Measurements from ENCODE around the gene CCL18.
"Not testable (repeated sequence)": the region's sequence is repeated elsewhere in the genome, so short reads cannot be mapped to it uniquely, and the experiment has no call there.

Gene CCL18

DNA sequence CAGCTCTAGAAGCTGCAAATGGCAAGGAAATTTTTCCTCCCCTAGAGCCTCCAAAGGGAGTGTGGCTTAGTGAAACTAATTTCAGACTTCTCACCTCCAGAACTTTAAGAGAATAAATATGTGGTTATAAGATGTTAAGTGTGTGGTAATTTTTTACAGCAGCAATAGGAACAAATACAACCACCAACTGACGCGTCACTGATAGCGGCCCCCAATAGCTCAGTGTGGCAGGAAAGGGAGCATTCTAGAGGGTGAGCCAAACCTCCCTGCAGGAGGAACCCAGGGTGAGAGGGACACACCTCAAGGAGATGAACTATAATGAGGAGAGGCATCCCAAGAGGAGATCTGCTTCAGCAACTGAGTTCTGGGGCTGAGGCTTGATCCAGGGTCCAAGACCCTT, 43.6 kb downstream of the CCL18 start:
- Histone ChIP-seq H3K9me2 (replicated peaks; ENCODE audit: insufficient read depth, low read length) (no peaks in the 10 kb centered on the region), H4K20me1 (ENCODE audit: low read depth, low read length) (no peaks in the 10 kb centered on the region), H3K27me3 (ENCODE audit: low read length) (no peaks in the 10 kb centered on the region), H2AFZ (ENCODE audit: low read depth, low read length, severe bottlenecking) (no peak overlapping the region), H3K4me3 (ENCODE audit: insufficient read depth, low read length, poor library complexity, severe bottlenecking) (no peak overlapping the region), H3K9ac (ENCODE audit: low read length) (no peak overlapping the region), H3K36me3 (ENCODE audit: low read length) (no peaks in the 10 kb centered on the region), H3K27ac (ENCODE audit: low read depth, low read length) (no peak overlapping the region), H3F3A (ENCODE audit: insufficient read depth) (0 out of 2 replicates have a peak, but pooled peaks cover 3% of the 10 kb centered on the region), H3K9me3 (ENCODE audit: insufficient read depth, low read length) (no peaks in the 10 kb centered on the region), H3K79me2 (ENCODE audit: insufficient read depth, low read length) (no peaks in the 10 kb centered on the region), H3K4me2 (ENCODE audit: low read depth, low read length, poor library complexity, severe bottlenecking) (no peak overlapping the region)
- TF ChIP-seq, protein P1, sequence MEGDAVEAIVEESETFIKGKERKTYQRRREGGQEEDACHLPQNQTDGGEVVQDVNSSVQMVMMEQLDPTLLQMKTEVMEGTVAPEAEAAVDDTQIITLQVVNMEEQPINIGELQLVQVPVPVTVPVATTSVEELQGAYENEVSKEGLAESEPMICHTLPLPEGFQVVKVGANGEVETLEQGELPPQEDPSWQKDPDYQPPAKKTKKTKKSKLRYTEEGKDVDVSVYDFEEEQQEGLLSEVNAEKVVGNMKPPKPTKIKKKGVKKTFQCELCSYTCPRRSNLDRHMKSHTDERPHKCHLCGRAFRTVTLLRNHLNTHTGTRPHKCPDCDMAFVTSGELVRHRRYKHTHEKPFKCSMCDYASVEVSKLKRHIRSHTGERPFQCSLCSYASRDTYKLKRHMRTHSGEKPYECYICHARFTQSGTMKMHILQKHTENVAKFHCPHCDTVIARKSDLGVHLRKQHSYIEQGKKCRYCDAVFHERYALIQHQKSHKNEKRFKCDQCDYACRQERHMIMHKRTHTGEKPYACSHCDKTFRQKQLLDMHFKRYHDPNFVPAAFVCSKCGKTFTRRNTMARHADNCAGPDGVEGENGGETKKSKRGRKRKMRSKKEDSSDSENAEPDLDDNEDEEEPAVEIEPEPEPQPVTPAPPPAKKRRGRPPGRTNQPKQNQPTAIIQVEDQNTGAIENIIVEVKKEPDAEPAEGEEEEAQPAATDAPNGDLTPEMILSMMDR (IDR thresholded peaks at IDR 0.05; ENCODE audit: insufficient read depth, low read length, poor library complexity, severe bottlenecking), result no peak
- no peak for TF ChIP-seq EZH2phosphoT487 (conservative IDR thresholded peaks at IDR 0.05; ENCODE audit: low read length)

GRCh38 chr17:36108265-36108664, 44.2 kb downstream of the CCL18 start:
- H3K9ac ChIP-seq (ENCODE audit: low read length); H3K4me2 ChIP-seq (ENCODE audit: low read depth, low read length, poor library complexity, severe bottlenecking); H3K9me2 ChIP-seq (replicated peaks; ENCODE audit: insufficient read depth, low read length); H3K9me3 ChIP-seq (ENCODE audit: insufficient read depth, low read length); H2AFZ ChIP-seq (ENCODE audit: low read depth, low read length, severe bottlenecking); H3K79me2 ChIP-seq (ENCODE audit: insufficient read depth, low read length); H3K4me3 ChIP-seq (ENCODE audit: insufficient read depth, low read length, poor library complexity, severe bottlenecking); H3K27me3 ChIP-seq (ENCODE audit: low read length); H3K36me3 ChIP-seq (ENCODE audit: low read length); H3K27ac ChIP-seq (ENCODE audit: low read depth, low read length); H4K20me1 ChIP-seq (ENCODE audit: low read depth, low read length); H3F3A ChIP-seq (ENCODE audit: insufficient read depth): not testable (repeated sequence)

- no peaks in the 10 kb centered on the region for H3F3A ChIP-seq (ENCODE audit: insufficient read depth)
- no peak overlapping the region for H3K27ac ChIP-seq (ENCODE audit: low read depth, low read length)
- no peak overlapping the region for H2AFZ ChIP-seq (ENCODE audit: low read depth, low read length, severe bottlenecking)
- H4K20me1 ChIP-seq (ENCODE audit: low read depth, low read length), result no peaks in the 10 kb centered on the region
- no peaks in the 10 kb centered on the region for H3K79me2 ChIP-seq (ENCODE audit: insufficient read depth, low read length)
- H3K4me3 ChIP-seq (ENCODE audit: insufficient read depth, low read length, poor library complexity, severe bottlenecking), result no peak overlapping the region
- no peaks in the 10 kb centered on the region for H3K36me3 ChIP-seq (ENCODE audit: low read length)
- TF ChIP-seq, protein P1 (IDR thresholded peaks at IDR 0.05; ENCODE audit: insufficient read depth, low read length, poor library complexity, severe bottlenecking), result no peak
- no peak for TF ChIP-seq EZH2phosphoT487 (conservative IDR thresholded peaks at IDR 0.05; ENCODE audit: low read length)
- H3K9ac ChIP-seq (ENCODE audit: low read length), result no peak overlapping the region
- H3K9me2 ChIP-seq (replicated peaks; ENCODE audit: insufficient read depth, low read length), result no peaks in the 10 kb centered on the region
- no peak overlapping the region for H3K4me2 ChIP-seq (ENCODE audit: low read depth, low read length, poor library complexity, severe bottlenecking)
- H3K9me3 ChIP-seq (ENCODE audit: insufficient read depth, low read length), result no peaks in the 10 kb centered on the region
- no peaks in the 10 kb centered on the region for H3K27me3 ChIP-seq (ENCODE audit: low read length)
These were observed 47.0 kb downstream of the CCL18 start for GRCh38 chr17:36111068-36111490.

GRCh38 chr17:36112572-36112971, 48.5 kb downstream of the CCL18 start:
- no peak for TF ChIP-seq EZH2phosphoT487 (conservative IDR thresholded peaks at IDR 0.05; ENCODE audit: low read length)
- TF ChIP-seq, protein P1 (IDR thresholded peaks at IDR 0.05; ENCODE audit: insufficient read depth, low read length, poor library complexity, severe bottlenecking), result no peak
- Histone ChIP-seq H3F3A (ENCODE audit: insufficient read depth) (no peaks in the 10 kb centered on the region), H4K20me1 (ENCODE audit: low read depth, low read length) (no peaks in the 10 kb centered on the region), H3K9ac (ENCODE audit: low read length) (no peak overlapping the region), H3K4me3 (ENCODE audit: insufficient read depth, low read length, poor library complexity, severe bottlenecking) (no peak overlapping the region), H2AFZ (ENCODE audit: low read depth, low read length, severe bottlenecking) (no peak overlapping the region), H3K4me2 (ENCODE audit: low read depth, low read length, poor library complexity, severe bottlenecking) (no peak overlapping the region), H3K79me2 (ENCODE audit: insufficient read depth, low read length) (no peaks in the 10 kb centered on the region), H3K27me3 (ENCODE audit: low read length) (no peaks in the 10 kb centered on the region), H3K36me3 (ENCODE audit: low read length) (no peaks in the 10 kb centered on the region), H3K9me2 (replicated peaks; ENCODE audit: insufficient read depth, low read length) (no peaks in the 10 kb centered on the region), H3K27ac (ENCODE audit: low read depth, low read length) (no peak overlapping the region), H3K9me3 (ENCODE audit: insufficient read depth, low read length) (no peaks in the 10 kb centered on the region)

DNA sequence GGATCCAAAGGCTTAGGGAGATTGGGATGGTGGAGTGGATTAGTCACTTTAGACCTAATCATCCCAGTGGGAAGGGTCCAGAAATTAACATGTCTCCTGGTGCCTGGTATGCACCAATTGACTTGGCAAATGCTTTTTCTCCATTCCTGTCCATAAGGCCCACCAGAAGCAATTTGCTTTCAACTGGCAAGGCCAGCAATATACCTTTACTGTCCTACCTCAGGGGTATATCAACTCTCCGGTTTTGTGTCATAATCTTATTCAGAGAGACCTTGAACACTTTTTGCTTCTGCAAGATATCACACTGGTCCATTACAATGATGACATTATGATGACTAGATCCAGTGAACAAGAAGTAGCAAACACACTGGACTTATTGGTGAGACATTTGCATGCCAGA, 49.1 kb downstream of the CCL18 start:
- not testable (repeated sequence) for H3K9me2 ChIP-seq (replicated peaks; ENCODE audit: insufficient read depth, low read length); H2AFZ ChIP-seq (ENCODE audit: low read depth, low read length, severe bottlenecking); H3K4me3 ChIP-seq (ENCODE audit: insufficient read depth, low read length, poor library complexity, severe bottlenecking); H4K20me1 ChIP-seq (ENCODE audit: low read depth, low read length); H3K36me3 ChIP-seq (ENCODE audit: low read length); H3K27me3 ChIP-seq (ENCODE audit: low read length); H3K9me3 ChIP-seq (ENCODE audit: insufficient read depth, low read length); H3K79me2 ChIP-seq (ENCODE audit: insufficient read depth, low read length); H3F3A ChIP-seq (ENCODE audit: insufficient read depth); H3K4me2 ChIP-seq (ENCODE audit: low read depth, low read length, poor library complexity, severe bottlenecking); H3K27ac ChIP-seq (ENCODE audit: low read depth, low read length); H3K9ac ChIP-seq (ENCODE audit: low read length)

GRCh38 chr17:36114971-36115648, 51.0 kb downstream of the CCL18 start:
- not testable (repeated sequence) for H3K9ac ChIP-seq (ENCODE audit: low read length); H3K79me2 ChIP-seq (ENCODE audit: insufficient read depth, low read length); H3K36me3 ChIP-seq (ENCODE audit: low read length); H3K4me2 ChIP-seq (ENCODE audit: low read depth, low read length, poor library complexity, severe bottlenecking); H3K9me2 ChIP-seq (replicated peaks; ENCODE audit: insufficient read depth, low read length); H3F3A ChIP-seq (ENCODE audit: insufficient read depth); H3K4me3 ChIP-seq (ENCODE audit: insufficient read depth, low read length, poor library complexity, severe bottlenecking); H3K9me3 ChIP-seq (ENCODE audit: insufficient read depth, low read length); H4K20me1 ChIP-seq (ENCODE audit: low read depth, low read length); H3K27ac ChIP-seq (ENCODE audit: low read depth, low read length); H2AFZ ChIP-seq (ENCODE audit: low read depth, low read length, severe bottlenecking); H3K27me3 ChIP-seq (ENCODE audit: low read length)
